NCI-H1694 treated with DMSO at 0.1 percent for 48 hours (cell line): ENCODE data around the gene ZBTB22.
"Not testable (repeated sequence)": the region's sequence is repeated elsewhere in the genome, so short reads cannot be mapped to it uniquely, and the experiment has no call there.

Experiments used
- DNase-seq: peaks from one replicate; lab custom pipeline; 2025; lab: John Stamatoyannopoulos, UW

The ZBTB22 gene

GRCh38 chr6:33279257-33279695 lies 38.3 kb downstream of the ZBTB22 start:
- no peak for DNase-seq

DNA sequence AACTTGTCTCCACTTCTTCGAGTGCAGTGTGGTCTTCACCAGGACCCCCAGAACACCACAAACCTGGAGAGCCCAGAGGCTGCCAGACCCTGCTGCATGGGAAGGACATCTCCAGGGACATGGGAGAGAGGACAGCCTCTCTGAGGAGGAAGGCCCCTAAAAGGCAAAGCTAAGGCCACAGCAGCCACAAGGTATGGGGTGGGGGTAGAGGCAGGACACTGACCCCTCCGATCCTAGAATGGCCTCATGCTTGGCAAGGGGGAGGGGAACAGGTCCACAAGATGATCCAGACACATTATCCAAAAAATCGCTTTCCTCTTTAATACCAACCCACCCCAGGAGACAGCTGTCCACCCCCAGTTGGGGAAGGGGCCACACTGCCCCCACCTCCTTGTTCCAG lies 38.7 kb downstream of the ZBTB22 start:
- DNase-seq: no peak

GRCh38 chr6:33278392-33278741 lies 39.2 kb downstream of the ZBTB22 start:
- no peak for DNase-seq

DNA sequence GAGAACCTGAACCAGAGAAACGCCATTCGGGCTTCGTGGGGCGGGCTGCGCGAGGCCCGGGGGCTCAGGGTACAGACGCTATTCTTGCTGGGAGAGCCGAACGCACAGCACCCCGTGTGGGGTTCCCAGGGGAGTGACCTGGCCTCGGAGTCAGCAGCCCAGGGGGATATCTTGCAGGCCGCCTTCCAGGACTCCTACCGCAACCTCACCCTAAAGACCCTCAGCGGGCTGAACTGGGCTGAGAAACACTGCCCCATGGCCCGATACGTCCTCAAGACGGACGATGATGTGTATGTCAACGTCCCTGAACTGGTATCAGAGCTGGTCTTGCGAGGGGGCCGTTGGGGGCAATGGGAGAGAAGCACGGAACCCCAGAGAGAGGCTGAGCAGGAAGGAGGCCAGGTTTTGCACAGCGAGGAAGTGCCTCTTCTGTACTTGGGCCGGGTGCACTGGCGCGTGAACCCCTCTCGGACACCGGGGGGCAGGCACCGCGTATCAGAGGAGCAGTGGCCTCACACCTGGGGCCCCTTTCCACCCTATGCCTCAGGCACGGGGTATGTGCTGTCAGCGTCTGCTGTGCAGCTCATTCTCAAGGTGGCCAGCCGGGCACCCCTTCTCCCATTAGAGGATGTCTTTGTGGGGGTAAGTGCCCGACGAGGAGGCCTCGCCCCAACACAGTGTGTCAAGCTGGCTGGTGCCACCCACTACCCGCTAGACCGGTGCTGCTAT lies 39.7 kb downstream of the ZBTB22 start:
- no peak for DNase-seq

DNA sequence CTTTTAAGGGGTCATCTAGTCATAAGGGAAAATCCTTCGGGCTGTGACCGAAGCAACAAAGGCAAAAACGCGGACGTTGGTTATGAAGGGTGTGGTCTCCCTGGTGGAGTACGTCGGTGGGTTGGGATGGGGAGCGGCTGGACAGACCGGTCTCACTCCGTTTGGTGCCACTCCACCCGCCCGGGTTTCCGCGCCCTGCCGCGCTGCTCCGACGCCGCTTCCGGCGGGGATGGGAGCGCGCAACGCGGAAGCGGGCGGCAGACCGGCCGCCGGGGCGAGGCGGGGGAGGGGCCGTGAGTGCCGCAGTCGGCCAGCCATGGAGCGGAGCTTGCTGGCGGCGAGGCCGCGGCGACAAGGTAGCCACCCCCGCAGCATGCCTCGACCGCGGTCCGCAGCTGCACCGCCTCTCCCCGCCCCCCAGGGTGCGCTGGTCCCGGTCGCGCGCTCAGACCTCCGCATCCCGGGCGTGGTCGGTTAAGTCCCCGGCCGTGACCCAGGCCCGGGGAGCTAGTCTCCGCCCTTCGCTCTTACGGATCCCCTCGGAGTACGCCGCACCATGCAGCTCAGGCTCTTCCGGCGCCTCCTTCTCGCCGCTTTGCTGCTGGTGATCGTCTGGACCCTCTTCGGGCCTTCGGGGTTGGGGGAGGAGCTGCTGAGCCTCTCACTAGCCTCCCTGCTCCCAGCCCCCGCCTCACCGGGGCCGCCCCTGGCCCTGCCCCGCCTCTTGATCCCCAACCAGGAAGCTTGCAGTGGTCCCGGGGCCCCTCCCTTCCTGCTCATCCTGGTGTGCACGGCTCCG lies 40.5 kb downstream of the ZBTB22 start, which contains the start of gene B3GALT4:
B3GALT4 (plus strand) TSS at position 260 of the 799 bp plus-strand sequence; CDS start at position 557, 297 bp downstream.
- DNase-seq: no peak

GRCh38 chr6:33276581-33276863 lies 41.0 kb downstream of the ZBTB22 start:
- no peak for DNase-seq

DNA sequence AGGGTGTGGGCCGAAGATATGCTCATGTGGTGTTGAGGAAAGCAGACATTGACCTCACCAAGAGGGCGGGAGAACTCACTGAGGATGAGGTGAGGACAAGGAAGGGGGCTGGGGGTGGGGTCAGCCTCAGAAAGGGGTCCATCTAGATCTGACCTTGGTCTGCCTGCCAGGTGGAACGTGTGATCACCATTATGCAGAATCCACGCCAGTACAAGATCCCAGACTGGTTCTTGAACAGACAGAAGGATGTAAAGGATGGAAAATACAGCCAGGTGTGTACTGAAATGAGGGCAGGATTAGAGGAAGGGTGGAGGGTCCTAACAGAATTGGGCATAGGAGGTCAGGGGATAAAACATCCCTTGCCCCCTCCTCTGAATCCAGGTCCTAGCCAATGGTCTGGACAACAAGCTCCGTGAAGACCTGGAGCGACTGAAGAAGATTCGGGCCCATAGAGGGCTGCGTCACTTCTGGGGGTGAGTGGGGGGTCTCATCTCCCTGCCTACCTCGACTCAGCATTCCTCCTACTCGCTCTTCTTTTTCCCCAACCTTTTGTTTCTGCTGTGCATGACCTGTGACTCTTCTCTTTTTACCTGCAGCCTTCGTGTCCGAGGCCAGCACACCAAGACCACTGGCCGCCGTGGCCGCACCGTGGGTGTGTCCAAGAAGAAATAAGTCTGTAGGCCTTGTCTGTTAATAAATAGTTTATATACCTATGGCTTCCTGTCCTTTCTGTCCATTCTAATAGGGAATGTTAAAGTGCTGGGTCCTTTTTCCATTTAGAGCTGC lies 41.6 kb downstream of the ZBTB22 start:
- not testable (repeated sequence) for DNase-seq

DNA sequence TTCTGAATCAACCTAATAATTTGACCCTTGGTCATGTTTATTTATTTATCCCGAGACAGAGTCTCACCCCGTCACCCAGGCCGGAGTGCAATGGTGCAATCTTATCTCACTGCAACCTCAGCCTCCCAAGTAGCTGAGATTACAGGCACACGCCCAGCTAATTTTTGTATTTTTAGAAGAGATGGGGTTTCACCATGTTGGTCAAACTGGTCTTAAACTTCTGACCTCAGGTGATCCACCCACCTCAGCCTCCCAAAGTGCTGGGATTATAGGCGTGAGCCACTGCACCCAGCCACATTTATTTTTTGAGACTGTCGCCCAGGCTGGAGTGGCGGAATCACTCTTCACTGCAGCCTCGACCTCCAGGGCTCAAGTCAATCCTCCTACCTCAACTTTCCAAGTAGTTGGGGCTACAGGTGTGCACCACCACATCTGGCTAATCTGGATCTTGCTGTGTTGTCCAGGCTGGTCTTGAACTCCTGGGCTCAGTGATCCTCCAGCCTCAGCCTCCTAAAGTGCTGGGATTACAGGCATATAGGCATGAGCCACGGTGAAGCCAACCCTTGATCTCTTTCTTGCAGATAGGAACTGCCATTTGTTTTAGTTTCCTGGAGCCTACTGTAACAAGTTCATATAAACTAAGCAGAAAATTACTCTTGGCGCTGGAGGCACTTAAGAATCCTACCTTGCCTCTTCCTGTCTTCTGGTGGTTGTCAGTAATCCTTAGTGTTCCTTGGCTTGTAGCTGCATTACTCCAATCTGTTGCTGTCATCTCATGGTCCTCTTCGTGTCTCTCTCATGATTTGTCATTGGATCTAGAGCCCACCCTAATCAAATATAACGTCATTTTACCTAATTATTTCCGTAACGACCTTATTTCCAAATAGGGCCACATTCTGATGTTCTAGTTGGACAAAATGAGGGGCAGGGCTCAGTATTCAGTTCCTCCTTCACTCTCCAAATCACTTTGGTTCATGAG lies 43.3 kb downstream of the ZBTB22 start:
- no peak for DNase-seq

DNA sequence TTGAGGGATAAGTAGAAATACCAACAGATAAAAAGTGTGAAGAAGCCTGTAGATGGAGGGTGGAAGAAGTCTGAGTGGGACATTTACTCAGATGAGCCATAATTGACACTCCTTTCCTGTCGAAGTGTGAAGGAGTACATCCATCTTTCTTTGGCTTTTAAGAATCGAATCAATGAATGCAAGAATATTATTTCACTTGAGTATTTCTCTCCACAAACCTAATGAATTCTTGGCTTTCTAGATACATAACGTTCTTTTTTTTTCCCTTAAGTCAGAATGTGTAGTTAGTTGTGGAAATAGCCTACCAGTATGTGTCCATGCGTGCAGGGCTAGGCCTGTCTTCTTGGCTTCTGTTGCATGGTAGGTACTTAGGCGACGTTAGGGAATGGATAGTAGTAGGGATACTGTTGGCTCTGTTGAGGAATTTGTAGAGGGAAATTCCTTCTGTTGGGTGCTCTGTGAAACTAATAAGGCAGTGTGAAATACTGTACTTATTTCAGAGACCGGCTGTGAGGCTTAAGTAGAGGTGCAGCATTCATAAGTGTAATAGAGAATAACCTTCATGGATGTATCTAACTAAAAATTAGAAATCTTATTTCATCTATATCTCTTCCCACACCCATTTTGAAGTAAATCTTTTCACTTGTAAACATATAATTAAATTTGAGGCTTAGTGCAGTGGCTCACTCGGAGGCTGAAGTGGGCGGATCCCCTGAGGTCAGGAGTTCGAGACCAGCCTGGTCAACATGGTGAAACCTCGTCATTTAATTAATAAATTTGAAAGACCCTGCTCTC lies 44.2 kb downstream of the ZBTB22 start:
- DNase-seq: no peak

DNA sequence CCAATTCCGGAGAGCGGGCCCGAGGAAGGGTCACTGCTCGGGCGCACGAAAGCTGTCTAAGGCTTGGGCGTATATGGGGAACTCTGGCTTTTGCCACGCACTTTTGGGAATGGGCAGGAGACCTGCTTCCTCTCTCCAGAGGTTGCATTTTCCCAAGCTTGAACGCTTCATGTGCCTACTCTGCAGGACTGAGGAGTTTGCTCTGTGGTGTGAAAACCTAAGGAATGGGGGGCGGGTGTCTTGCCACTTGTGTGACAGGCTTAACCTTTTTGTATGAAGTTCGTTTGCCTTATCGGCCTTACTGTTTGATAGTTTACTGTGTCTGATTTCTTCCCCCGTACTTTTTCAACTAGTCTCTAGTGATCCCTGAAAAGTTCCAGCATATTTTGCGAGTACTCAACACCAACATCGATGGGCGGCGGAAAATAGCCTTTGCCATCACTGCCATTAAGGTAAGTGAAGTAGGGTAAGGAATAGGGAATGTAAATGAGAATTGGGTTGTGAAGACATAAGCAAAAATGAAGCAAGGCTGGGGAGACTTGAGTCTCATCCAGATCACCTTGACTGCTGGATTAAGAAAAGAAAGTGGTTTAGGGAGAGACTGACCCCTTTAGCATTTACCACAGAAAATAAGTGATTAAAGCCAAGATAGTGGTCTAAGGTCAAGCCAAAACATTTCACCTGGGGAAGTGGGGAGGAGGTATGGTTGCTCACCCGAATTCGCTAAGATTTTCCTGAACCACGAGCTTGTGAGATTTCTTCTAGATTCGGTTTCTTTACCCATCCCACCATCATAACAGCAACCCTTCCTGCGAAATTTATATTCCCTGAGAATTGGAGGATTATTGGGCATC lies 45.0 kb downstream of the ZBTB22 start:
- DNase-seq: no peak

DNA sequence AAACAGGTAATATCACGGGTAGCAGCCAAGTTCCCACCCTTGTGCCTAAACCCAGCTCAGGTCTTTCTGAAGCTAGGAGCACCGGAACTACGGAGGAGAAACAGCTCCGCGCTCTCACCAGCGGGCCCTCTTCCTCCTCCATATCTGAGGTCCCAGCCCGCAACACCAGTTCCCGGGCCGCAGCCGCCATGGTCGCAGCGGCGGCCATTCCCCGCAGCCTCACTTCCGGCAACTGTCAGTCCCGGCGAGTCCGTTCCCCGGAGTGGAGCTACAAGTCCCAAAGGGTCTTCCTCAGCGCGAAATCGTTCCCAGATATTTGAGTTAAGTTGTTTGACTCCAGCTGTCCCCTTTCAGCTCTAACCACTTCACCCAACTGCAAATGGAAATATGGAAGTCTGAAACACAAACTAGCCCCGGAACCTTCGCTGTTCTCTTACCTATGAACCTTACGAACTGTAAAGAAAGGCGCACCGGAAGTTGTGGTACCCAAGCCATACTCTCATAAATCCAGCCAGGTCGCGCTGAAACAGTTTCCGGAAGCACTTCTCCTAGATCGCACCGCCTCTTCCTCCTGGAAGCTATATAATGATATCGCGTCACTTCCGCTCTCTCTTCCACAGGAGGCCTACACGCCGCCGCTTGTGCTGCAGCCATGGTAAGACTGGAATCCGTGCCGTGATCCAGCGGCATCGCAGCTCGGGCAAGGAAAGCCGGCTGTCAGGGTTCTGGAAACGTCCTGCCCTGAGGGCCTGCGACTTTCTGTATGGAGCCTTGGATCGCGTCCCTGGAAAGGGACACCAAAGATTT lies 45.9 kb downstream of the ZBTB22 start, which contains the start of the genes RPS18 and VPS52:
RPS18 (plus strand) TSS at position 608 of the 807 bp plus-strand sequence; CDS start at position 653, 45 bp downstream.
VPS52 (minus strand) TSS at position 409 of the 807 bp plus-strand sequence; CDS start at position 208, 201 bp downstream.
- peak; percentile 97 for DNase-seq

- DNase-seq: no peak
Observed at GRCh38 chr6:33271117-33271467, 46.5 kb downstream of the ZBTB22 start.
